Vagina (tissue), 2 donors: Measurements from ENCODE around the gene APH1A.

Experiments
- POLR2A ChIP-seq, 2 donors: fragments of 450-650 bp; IDR thresholded peaks; one replicate each; pipeline ENCODE4 v1.6.1; 2017; ENCODE audit warnings: antibody characterized with exemption in 2 of 2, mild to moderate bottlenecking in 2 of 2, moderate library complexity in 2 of 2
- POLR2AphosphoS5 ChIP-seq, 2 donors: sonication (generic); formaldehyde crosslinking; IDR thresholded peaks; one replicate each; pipeline ENCODE4 v1.9.0; 2017; ENCODE audit warnings: antibody characterized with exemption in 2 of 2, mild to moderate bottlenecking in 2 of 2, low read depth in 1 of 2; ENCODE audit not compliant: insufficient read depth in 1 of 2
- TF ChIP-seq, protein P1 (sequence below), 3 experiments: fragments of 450-650 bp in 2 of 3; fragments of 200-600 bp in 1 of 3; sonication (generic) in 1 of 3; IDR thresholded peaks; one replicate each; pipeline ENCODE4 v1.5.1; 2017 to 2019; ENCODE audit warnings: antibody characterized with exemption in 3 of 3, mild to moderate bottlenecking in 2 of 3, moderate library complexity in 2 of 3

DNA sequence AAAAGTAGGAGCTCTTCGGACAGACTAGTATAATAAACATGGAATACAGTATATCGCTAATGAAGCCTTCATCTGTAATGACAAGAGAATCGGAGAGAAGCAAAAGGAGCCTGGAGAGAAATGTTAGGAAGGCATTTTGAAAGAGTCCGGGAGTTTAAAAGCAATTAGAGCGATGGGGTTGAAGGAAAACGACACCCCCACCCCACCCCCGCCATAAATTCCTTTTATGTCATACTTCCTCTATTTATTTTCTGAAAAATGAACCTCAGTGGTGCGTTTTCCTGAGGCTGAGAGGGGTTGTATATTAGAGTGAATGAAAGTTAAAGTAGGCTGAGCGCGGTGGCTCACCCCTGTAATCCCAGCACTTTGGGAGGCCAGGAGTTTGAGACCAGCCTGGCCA lies 635 bp upstream of the APH1A start:
- TF ChIP-seq, protein P1, sequence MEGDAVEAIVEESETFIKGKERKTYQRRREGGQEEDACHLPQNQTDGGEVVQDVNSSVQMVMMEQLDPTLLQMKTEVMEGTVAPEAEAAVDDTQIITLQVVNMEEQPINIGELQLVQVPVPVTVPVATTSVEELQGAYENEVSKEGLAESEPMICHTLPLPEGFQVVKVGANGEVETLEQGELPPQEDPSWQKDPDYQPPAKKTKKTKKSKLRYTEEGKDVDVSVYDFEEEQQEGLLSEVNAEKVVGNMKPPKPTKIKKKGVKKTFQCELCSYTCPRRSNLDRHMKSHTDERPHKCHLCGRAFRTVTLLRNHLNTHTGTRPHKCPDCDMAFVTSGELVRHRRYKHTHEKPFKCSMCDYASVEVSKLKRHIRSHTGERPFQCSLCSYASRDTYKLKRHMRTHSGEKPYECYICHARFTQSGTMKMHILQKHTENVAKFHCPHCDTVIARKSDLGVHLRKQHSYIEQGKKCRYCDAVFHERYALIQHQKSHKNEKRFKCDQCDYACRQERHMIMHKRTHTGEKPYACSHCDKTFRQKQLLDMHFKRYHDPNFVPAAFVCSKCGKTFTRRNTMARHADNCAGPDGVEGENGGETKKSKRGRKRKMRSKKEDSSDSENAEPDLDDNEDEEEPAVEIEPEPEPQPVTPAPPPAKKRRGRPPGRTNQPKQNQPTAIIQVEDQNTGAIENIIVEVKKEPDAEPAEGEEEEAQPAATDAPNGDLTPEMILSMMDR (IDR thresholded peaks at IDR 0.05): no peak
- TF ChIP-seq POLR2A (IDR thresholded peaks at IDR 0.05) (no peak), POLR2AphosphoS5 (IDR thresholded peaks at IDR 0.05; ENCODE audit: insufficient read depth in 1 of 2, low read depth in 1 of 2) (no peak)
